Measurements from ENCODE around the gene GALM. TPM values are rescaled to one million over a fixed set of nuclear protein-coding genes. Genes with fewer than 3 reads are reported as not detected.
A peak's percentile ranks its signal among the peaks of the same experiment; 100 is the strongest.
"Not testable (repeated sequence)": the region's sequence is repeated elsewhere in the genome, so short reads cannot be mapped to it uniquely, and the experiment has no call there.

Gene GALM
- total RNA-seq, 8 experiments from 2014 or later: 1.7 to 5.3 (median 2.4) TPM

DNA sequence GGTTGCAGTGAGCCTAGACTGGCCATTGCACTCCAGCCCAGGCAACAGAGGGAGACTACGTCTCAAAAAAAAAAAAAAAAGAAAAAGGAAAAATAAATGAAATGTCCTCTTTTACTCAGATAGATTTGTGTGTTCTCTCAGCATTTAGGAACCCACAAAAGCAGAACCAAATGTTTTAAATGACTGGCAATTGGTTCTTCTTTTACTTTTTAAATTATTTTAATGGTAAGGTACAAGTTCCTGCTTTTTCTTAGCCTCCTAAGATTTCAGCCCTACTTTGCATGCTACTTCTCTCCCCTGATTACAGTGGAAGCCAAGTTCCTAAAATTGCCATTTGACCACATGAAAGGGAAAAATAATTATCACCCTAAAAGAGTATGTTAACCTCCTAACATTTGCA is 61.7 kb downstream of the GALM start:
- WGBS, 10 experiments: 50 to 80% methylated on average over 1 of the region's 1 CpG; no CpG with 5 or more reads in 8 of the 10 experiments
- in situ Hi-C loops (cut with MboI; ENCODE audit: low pct_unique_long_range_greater_than_20kb in 2 of 9, low sequenced_read_pairs in 9 of 9, unreplicated experiment in 9 of 9): loop anchor here in 2 of 9 experiments (25.0 kb wide), 1 partner anchor 415 kb away; no protein-coding TSS in a partner anchor
- Histone ChIP-seq H3K4me1 (replicated peaks in 1 of 2) (no peaks in the 10 kb centered on the region), H3K4me3 (no peak overlapping the region), H3K27ac (no peak overlapping the region)
- ATAC-seq (replicated peaks in 6 of 8): no peak

DNA sequence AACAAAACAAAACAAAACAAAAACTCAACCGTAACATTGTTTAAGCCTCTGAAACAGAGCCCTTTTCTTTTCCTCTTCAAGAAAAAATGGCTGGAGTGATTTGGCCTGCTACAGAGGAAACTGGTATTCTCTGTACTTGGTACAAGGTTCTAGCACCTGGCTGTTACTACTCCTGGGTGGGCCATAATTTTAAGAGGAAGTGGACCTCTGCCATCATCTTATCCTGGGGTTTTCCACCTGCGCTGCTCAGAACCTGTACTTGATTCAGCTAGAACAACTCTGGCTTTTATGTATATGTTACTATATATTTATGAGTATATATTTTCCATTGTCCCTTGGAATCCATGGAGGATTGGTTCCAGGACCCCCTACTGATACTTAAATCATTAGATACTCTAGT is 62.8 kb downstream of the GALM start:
- Histone ChIP-seq H3K27ac (no peak overlapping the region), H3K4me3 (no peak overlapping the region), H3K4me1 (replicated peaks in 1 of 2) (peaks cover 0 to 5% of the 10 kb centered on the region in 2 donors)
- 0 to 75% (median 31%) methylated on average over 1 to 2 of the region's 2 CpGs; no CpG with 5 or more reads in 1 of the 10 experiments for WGBS, 10 experiments
- in situ Hi-C loops (cut with MboI; ENCODE audit: low pct_unique_long_range_greater_than_20kb in 2 of 9, low sequenced_read_pairs in 9 of 9, unreplicated experiment in 9 of 9): loop anchor here in 2 of 9 experiments (25.0 kb wide), 1 partner anchor 416 kb away; no protein-coding TSS in a partner anchor
- no peak for ATAC-seq (replicated peaks in 6 of 8)

DNA sequence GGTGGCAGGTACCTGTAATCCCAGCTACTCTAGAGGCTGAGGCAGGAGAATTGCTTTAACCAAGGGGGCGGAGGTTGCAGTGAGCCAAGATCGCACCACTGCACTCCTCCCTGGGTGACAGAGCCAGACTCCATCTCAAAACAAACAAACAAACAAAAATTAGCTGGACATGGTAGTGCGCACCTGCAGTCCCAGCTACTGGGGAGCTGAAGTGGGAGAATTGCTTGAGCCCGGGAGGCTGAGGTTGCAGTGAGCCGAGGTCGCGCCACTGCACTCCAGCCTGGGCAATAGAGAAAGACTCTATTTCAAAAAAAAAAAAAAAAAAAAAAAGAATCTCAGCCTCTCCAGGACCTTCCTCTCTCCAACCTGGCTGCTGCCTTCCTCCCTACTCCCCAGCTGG is 65.2 kb downstream of the GALM start:
- no peak overlapping the region for H3K4me3 ChIP-seq
- 86 to 100% (median 100%) methylated on average over 1 to 6 of the region's 7 CpGs; no CpG with 5 or more reads in 2 of the 10 experiments for WGBS, 10 experiments
- H3K27ac ChIP-seq: no peak overlapping the region
- H3K4me1 ChIP-seq (replicated peaks in 1 of 2): peaks cover 0 to 6% of the 10 kb centered on the region in 2 donors
- in situ Hi-C loops (cut with MboI; ENCODE audit: low pct_unique_long_range_greater_than_20kb in 2 of 9, low sequenced_read_pairs in 9 of 9, unreplicated experiment in 9 of 9): loop anchor here in 2 of 9 experiments (10.0 to 25.0 kb wide), 2 partner anchors 126 to 419 kb away; partner anchors contain the start of gene HNRNPLL (in 1 of the 2)
- no peak for ATAC-seq (replicated peaks in 6 of 8)

DNA sequence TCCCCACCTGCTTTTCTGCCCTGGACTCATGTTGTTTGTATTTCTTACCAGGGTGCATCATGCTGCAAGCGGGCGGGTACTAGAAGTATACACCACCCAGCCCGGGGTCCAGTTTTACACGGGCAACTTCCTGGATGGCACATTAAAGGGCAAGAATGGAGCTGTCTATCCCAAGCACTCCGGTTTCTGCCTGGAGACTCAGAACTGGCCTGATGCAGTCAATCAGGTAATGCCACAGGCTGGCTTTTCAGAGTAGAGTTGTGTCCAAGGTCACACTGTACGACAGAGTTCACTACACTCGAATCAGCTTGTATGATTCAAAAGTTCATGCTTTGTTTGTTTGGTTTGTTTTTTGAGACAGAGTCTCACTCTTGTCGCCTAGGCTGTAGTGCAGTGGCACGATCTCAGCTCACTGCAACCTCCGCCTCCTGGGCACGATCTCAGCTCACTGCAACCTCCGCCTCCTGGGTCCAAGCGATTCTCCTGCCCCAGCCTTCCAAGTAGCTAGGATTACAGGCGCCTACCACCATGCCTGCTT is 65.8 kb downstream of the GALM start:
- WGBS, 10 experiments: 84 to 100% (median 89%) methylated on average over 1 to 12 of the region's 14 CpGs; no CpG with 5 or more reads in 3 of the 10 experiments
- ATAC-seq (replicated peaks in 6 of 8): no peak
- H3K4me1 ChIP-seq (replicated peaks in 1 of 2): peaks cover 0 to 6% of the 10 kb centered on the region in 2 donors
- in situ Hi-C loops (cut with MboI; ENCODE audit: low pct_unique_long_range_greater_than_20kb in 2 of 9, low sequenced_read_pairs in 9 of 9, unreplicated experiment in 9 of 9): loop anchor here in 2 of 9 experiments (10.0 to 25.0 kb wide), 2 partner anchors 127 to 419 kb away; partner anchors contain the start of gene HNRNPLL (in 1 of the 2)
- H3K27ac ChIP-seq: no peak overlapping the region
- no peak overlapping the region for H3K4me3 ChIP-seq

DNA sequence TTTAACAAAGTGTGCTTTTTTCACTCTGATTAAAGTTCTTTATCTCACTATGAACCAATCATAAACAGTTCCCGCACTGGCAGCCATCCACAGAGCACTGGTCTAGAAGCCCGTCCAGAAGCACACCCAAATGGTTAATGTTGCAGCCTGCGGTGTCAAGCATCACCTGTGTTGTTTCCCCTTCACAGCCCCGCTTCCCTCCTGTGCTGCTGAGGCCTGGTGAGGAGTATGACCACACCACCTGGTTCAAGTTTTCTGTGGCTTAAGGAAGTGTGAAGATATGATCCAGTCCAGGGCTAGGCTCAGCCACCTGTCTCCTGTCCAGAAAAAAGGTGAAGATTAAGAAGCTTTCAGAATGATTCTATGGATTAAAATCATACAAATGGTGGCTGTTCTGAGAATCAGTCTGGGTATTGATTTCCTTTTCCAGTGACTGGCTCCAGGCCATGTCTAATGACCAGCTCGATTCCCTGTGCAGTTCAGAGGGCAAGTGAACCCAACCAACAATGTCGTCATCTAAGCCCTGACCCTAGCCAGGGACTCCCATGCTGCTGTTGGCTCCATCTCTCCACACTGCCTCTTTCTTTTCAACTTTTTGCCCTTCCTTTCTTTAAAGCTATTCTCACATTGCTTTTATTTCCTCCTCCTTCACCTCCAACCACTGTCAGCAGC is 67.5 kb downstream of the GALM start:
- in situ Hi-C loops (cut with MboI; ENCODE audit: low pct_unique_long_range_greater_than_20kb in 2 of 9, low sequenced_read_pairs in 9 of 9, unreplicated experiment in 9 of 9): loop anchor here in 2 of 9 experiments (10.0 to 25.0 kb wide), 2 partner anchors 129 to 421 kb away; partner anchors contain the start of gene HNRNPLL (in 1 of the 2)
- WGBS, 10 experiments: 60 to 100% (median 80%) methylated on average over 1 to 5 of the region's 6 CpGs; no CpG with 5 or more reads in 1 of the 10 experiments
- H3K4me3 ChIP-seq: no peak overlapping the region
- H3K27ac ChIP-seq: no peak overlapping the region
- peaks cover 0 to 6% of the 10 kb centered on the region in 2 donors for H3K4me1 ChIP-seq (replicated peaks in 1 of 2)
- no peak for ATAC-seq (replicated peaks in 6 of 8)

DNA sequence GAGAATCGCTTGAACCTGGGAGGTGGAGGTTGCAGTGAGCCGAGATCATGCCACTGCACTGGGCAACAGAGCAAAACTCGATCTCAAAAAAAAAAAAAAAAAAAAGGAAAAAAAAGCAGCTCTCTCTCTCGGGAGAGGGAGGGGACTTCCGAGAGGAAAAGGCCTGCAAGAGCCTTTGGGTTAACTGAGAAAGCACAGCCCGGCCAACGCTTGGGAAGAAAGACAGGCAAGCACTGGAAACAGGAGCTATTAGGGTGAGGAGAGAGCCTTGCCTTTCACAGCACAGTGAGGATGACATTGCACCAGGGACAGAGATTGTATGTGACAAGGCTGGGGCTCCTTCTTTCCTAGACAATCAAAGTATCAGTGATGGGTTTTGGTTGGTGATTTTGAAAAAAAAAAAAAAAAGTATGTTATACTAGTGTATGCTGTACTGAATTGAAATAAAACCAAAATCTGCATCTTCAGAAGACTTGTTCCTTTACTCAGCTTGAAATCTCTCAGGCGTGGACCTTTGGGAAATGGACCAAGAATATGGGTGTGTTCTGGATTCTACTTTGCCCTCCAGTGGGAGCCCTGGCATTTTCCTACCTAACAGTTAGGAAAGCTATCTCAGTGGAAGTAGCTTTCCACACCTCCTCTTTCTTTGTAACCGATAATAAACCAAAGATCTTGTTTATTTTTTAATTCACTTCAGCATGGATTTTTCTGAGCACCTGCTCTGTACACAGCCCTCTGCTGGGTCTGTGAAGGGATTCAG is 68.6 kb downstream of the GALM start:
- peak in 2 of 8 experiments; percentile 11 to 46 for ATAC-seq (replicated peaks in 6 of 8)
- H3K27ac ChIP-seq: no peak overlapping the region

DNA sequence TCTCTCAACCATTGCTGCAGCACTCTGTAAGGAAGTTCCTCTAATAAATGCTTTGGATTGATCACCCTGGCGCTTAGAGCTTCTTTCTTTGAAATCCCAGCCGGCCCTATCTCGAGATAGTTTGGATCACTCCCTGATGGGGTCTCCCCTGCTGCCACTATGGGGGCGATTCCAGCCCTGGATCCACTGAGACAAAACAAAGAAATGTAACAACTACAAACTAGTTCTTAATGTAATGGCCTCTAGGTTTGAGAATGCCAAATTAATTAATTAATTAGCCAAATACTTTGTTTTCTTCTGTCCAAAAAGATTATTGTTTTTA is 70.0 kb downstream of the GALM start:
- Histone ChIP-seq H3K4me3 (no peak overlapping the region), H3K4me1 (replicated peaks in 1 of 2) (peaks cover 0 to 6% of the 10 kb centered on the region in 2 donors), H3K27ac (no peak overlapping the region)
- peak in 1 of 8 experiments; percentile 2 for ATAC-seq (replicated peaks in 6 of 8)
- in situ Hi-C loops (cut with MboI; ENCODE audit: low pct_unique_long_range_greater_than_20kb in 2 of 9, low sequenced_read_pairs in 9 of 9, unreplicated experiment in 9 of 9): loop anchor here in 2 of 9 experiments (10.0 to 25.0 kb wide), 2 partner anchors 131 to 424 kb away; partner anchors contain the start of gene HNRNPLL (in 1 of the 2)
- 0 to 100% (median 72%) methylated on average over 1 to 4 of the region's 4 CpGs; no CpG with 5 or more reads in 2 of the 10 experiments for WGBS, 10 experiments

More for the DNA sequence above, 68.6 kb downstream of the GALM start:
- H3K4me3 ChIP-seq: no peak overlapping the region
- peaks cover 0 to 6% of the 10 kb centered on the region in 2 donors for H3K4me1 ChIP-seq (replicated peaks in 1 of 2)
- WGBS, 10 experiments: 59 to 93% (median 69%) methylated on average over 3 to 9 of the region's 9 CpGs; no CpG with 5 or more reads in 1 of the 10 experiments
- in situ Hi-C loops (cut with MboI; ENCODE audit: low pct_unique_long_range_greater_than_20kb in 2 of 9, low sequenced_read_pairs in 9 of 9, unreplicated experiment in 9 of 9): loop anchor here in 2 of 9 experiments (10.0 to 25.0 kb wide), 2 partner anchors 130 to 422 kb away; partner anchors contain the start of gene HNRNPLL (in 1 of the 2)

DNA sequence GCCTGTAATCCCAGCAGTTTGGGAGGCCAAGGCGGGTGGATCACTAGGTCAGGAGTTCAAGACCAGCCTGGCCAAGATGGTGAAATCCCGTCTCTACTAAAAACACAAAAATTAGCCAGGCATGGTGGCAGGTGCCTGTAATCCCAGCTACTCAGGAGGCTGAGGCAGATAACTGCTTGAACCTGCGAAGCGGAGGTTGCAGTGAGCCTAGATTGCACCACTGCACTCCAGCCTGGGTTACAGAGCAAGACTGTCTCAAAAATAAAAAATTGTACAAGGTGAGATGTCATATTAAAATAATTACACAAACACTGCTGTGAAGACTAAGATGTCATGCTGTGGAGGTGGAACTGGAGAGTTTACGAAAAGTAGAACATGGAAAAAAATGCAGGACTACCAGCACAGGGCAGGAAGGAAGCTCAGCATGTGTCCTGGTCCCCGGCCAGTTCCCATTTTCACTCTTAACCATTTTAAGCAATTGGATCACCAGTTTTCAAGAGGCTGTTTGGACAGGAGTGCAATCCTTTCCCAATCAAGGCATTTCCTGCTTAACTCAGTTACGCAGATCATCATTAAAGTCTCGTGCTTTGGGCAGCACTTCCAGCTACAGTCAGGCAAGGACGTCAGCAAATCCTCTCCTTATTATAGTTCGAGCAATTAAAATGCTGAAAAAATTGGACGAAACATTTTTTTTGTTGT is 71.2 kb downstream of the GALM start:
- H3K4me1 ChIP-seq (replicated peaks in 1 of 2); H3K4me3 ChIP-seq; H3K27ac ChIP-seq; ATAC-seq (replicated peaks in 6 of 8): not testable (repeated sequence)
- in situ Hi-C loops (cut with MboI; ENCODE audit: low pct_unique_long_range_greater_than_20kb in 2 of 9, low sequenced_read_pairs in 9 of 9, unreplicated experiment in 9 of 9): loop anchor here in 2 of 9 experiments (10.0 to 25.0 kb wide), 2 partner anchors 132 to 425 kb away; partner anchors contain the start of gene HNRNPLL (in 1 of the 2)
- 80 to 100% (median 91%) methylated on average over 1 to 10 of the region's 11 CpGs for WGBS, 10 experiments

DNA sequence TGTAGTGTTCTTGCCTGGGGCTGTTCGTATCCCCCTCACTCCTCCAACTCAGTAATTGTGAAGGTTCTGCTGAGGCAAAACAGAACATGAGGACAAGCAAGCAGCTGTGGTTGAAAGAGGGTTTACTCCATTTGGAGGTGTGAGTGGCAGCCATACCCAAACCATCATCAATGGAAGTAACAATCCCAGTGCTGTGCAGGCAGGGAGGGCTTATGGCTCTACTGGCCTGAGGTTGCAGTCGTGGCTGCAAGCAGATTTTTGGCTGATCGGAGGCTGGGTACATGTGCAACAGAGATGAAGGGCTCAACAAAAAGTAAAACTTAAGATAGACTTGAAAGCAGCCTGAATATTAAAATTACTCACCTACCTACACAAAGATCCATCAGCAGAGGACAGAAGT is 72.0 kb downstream of the GALM start:
- in situ Hi-C loops (cut with MboI; ENCODE audit: low pct_unique_long_range_greater_than_20kb in 2 of 9, low sequenced_read_pairs in 9 of 9, unreplicated experiment in 9 of 9): loop anchor here in 2 of 9 experiments (10.0 to 25.0 kb wide), 2 partner anchors 133 to 426 kb away; partner anchors contain the start of gene HNRNPLL (in 1 of the 2)
- no peak overlapping the region for H3K4me3 ChIP-seq
- 94 to 100% (median 100%) methylated on average over 1 to 3 of the region's 3 CpGs; no CpG with 5 or more reads in 4 of the 10 experiments for WGBS, 10 experiments
- ATAC-seq (replicated peaks in 6 of 8): peak in 1 of 8 experiments; percentile 1
- no peak overlapping the region for H3K27ac ChIP-seq
- peaks cover 0 to 6% of the 10 kb centered on the region in 2 donors for H3K4me1 ChIP-seq (replicated peaks in 1 of 2)

DNA sequence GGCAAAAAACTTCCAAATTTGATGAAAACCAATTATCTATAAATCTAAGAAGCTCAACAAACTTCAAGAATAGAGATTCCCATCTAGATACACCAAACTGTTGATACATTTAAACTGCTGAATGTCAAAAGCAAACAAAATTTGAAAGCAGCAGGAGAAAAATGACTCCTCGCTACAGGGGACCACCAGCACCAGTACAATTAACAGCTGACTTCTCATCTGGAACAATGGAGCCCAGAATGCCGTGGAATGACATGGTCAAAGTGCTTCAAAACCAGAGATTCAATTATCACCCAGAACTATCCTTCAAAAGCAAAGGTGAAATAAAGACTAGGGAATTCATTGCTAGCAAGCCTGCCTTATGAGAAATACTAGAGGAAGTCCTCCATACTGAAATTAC is 73.6 kb downstream of the GALM start:
- H3K4me1 ChIP-seq (replicated peaks in 1 of 2): no peaks in the 10 kb centered on the region
- WGBS, 10 experiments: 91 to 100% (median 100%) methylated on average over 1 to 2 of the region's 2 CpGs; no CpG with 5 or more reads in 1 of the 10 experiments
- no peak for ATAC-seq (replicated peaks in 6 of 8)
- H3K4me3 ChIP-seq: no peak overlapping the region
- in situ Hi-C loops (cut with MboI; ENCODE audit: low pct_unique_long_range_greater_than_20kb in 2 of 9, low sequenced_read_pairs in 9 of 9, unreplicated experiment in 9 of 9): loop anchor here in 2 of 9 experiments (10.0 to 25.0 kb wide), 2 partner anchors 135 to 427 kb away; partner anchors contain the start of gene HNRNPLL (in 1 of the 2)
- no peak overlapping the region for H3K27ac ChIP-seq

DNA sequence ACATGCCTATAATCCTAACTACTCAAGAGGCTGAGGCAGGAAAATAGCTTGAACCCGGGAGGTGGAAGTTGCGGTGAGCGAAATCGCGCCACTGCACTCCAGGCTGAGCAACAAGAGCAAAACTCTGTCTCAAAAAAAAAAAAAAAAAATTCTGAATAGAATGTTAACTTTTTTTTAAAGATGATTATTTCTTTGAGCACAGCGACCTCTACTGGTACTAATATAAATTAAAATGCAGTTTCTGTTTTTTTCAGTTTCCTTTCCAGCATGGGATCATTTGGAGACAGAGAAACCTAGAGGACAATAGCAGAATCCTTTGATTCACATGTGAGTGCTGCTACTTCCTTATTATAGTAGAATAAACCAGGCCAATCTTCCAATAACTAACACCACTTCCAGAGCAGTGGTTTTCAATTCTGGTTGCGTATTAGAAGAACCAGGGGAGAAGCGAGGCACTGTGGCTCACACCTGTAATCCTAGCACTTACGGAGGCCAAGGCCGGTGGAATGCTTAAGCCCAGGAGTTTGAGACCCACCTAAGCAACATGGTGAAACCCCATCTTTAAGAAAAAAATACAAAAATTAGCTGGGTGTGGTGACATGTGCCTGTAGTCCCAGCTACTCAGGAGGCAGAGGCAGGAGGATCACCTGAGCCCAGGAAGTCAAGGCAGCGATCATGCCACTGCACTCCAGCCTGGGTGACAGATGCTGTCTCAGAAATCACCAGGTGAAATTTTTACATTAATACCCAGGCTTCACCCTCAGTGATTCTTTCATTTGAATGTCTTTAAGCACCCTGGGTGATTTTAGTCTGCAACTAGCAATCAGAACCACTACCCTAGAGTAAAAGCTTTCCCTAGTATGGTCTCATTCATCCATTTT is 75.2 kb downstream of the GALM start:
- Histone ChIP-seq H3K4me3 (no peak overlapping the region), H3K4me1 (replicated peaks in 1 of 2) (peaks cover 0 to 3% of the 10 kb centered on the region in 2 donors), H3K27ac (no peak overlapping the region)
- peak; percentile 6 to 34 (median 16) for ATAC-seq (replicated peaks in 6 of 8)
- in situ Hi-C loops (cut with MboI; ENCODE audit: low pct_unique_long_range_greater_than_20kb in 2 of 9, low sequenced_read_pairs in 9 of 9, unreplicated experiment in 9 of 9): loop anchor here in 2 of 9 experiments (25.0 kb wide), 1 partner anchor 429 kb away; no protein-coding TSS in a partner anchor
- WGBS, 10 experiments: 50 to 100% (median 72%) methylated on average over 2 to 11 of the region's 11 CpGs

Data from motor neuron (in vitro differentiated cells).